Measurements from ENCODE around the gene MNT.
A peak's percentile ranks its signal among the peaks of the same experiment; 100 is the strongest.

- no peak for TF ChIP-seq CTCF (IDR thresholded peaks at IDR 0.05)
- TF ChIP-seq POLR2A (IDR thresholded peaks at IDR 0.05) = peak in 1 of 2 donors; percentile 37
Measured at GRCh38 chr17:2337544-2338314, 63.1 kb downstream of the MNT start.
